CD14-positive monocyte (primary cell): ENCODE results near the gene NSD1. TPM values are rescaled to one million over a fixed set of nuclear protein-coding genes. Genes with fewer than 3 reads are reported as not detected.
A peak's percentile ranks its signal among the peaks of the same experiment; 100 is the strongest.

ENCODE experiments used
- DNase-seq, 3 donors: peaks; one replicate each; pipeline ENCODE4 v3.0.0-alpha.2; 2011 to 2022
- H2AFZ ChIP-seq: 2 replicates; pipeline ENCODE4 v1.6.0; 2012; ENCODE audit warnings: mild to moderate bottlenecking, low read depth, low read length, inconsistent platforms; ENCODE audit not compliant: insufficient read depth, poor library complexity, severe bottlenecking
- H3K27ac ChIP-seq, 2 donors: 1 replicate in 1 of 2; 2 replicates in 1 of 2; pipeline ENCODE4 v1.5.1; 2012 to 2013; ENCODE audit warnings: low read length in 2 of 2, control low read depth in 1 of 2, inconsistent platforms in 1 of 2, low read depth in 1 of 2, mild to moderate bottlenecking in 1 of 2
- H3K27me3 ChIP-seq, 2 donors: one replicate each; pipeline versions ENCODE4 v1.6.0 to v1.6.1; 2011 to 2013; ENCODE audit warnings: low read length in 2 of 2; ENCODE audit not compliant: control insufficient read depth in 2 of 2, insufficient read depth in 2 of 2
- H3K36me3 ChIP-seq, 2 donors: replicated peaks in 1 of 2; 1 replicate in 1 of 2; 2 replicates in 1 of 2; pipeline versions ENCODE4 v1.5.1 to v1.6.1; 2012 to 2013; ENCODE audit warnings: low read length in 2 of 2, control low read depth in 1 of 2, inconsistent platforms in 1 of 2, mild to moderate bottlenecking in 1 of 2; ENCODE audit not compliant: insufficient read depth in 2 of 2, control insufficient read depth in 1 of 2
- H3K4me1 ChIP-seq, 2 donors: 1 replicate in 1 of 2; 2 replicates in 1 of 2; pipeline versions ENCODE4 v1.5.1 to v1.6.1; 2012 to 2013; ENCODE audit warnings: low read length in 2 of 2, control low read depth in 1 of 2, inconsistent platforms in 1 of 2, mild to moderate bottlenecking in 1 of 2, moderate library complexity in 1 of 2; ENCODE audit not compliant: insufficient read depth in 2 of 2, control insufficient read depth in 1 of 2
- H3K4me2 ChIP-seq: replicated peaks from 2 replicates; pipeline ENCODE3; 2012; ENCODE audit warnings: low read length, moderate library complexity, mild to moderate bottlenecking; ENCODE audit not compliant: poor library complexity, severe bottlenecking; ENCODE audit errors: extremely low read depth
- H3K4me3 ChIP-seq, 3 experiments: fragments of 200-600 bp in 1 of 3; sonication (generic) in 1 of 3; replicated peaks in 1 of 3; 1 replicate in 2 of 3; 2 replicates in 1 of 3; pipeline ENCODE4 v1.5.1; 2011 to 2013; ENCODE audit warnings: low read length in 3 of 3, mild to moderate bottlenecking in 3 of 3, control low read depth in 2 of 3, low read depth in 2 of 3, inconsistent platforms in 1 of 3, moderate library complexity in 1 of 3
- H3K79me2 ChIP-seq: 2 replicates; pipeline ENCODE4 v1.6.0; 2012; ENCODE audit warnings: mild to moderate bottlenecking, control low read depth, inconsistent platforms, low read length, moderate library complexity; ENCODE audit not compliant: insufficient read depth
- H3K9ac ChIP-seq: 2 replicates; pipeline ENCODE4 v1.6.0; 2017; ENCODE audit warnings: low read length, mild to moderate bottlenecking; ENCODE audit not compliant: insufficient read depth, poor library complexity, severe bottlenecking
- H3K9me3 ChIP-seq, 2 donors: replicated peaks in 1 of 2; 1 replicate in 1 of 2; 2 replicates in 1 of 2; pipeline versions ENCODE4 v1.5.1 to v1.6.1; 2012 to 2013; ENCODE audit warnings: low read length in 2 of 2, control low read depth in 1 of 2; ENCODE audit not compliant: control insufficient read depth in 1 of 2, insufficient read depth in 1 of 2
- H4K20me1 ChIP-seq: 2 replicates; pipeline ENCODE4 v1.6.0; 2012; ENCODE audit warnings: mild to moderate bottlenecking, low read length, control low read depth, moderate library complexity; ENCODE audit not compliant: insufficient read depth
- H3K27ac Mint-ChIP-seq, 7 donors: one replicate each; pipeline ENCODE4 v1.8.0; 2020; ENCODE audit warnings: mild to moderate bottlenecking in 7 of 7, mixed read lengths in 7 of 7, moderate library complexity in 6 of 7, inconsistent platforms in 2 of 7
- H3K27me3 Mint-ChIP-seq, 3 donors: one replicate each; pipeline ENCODE4 v1.8.0; 2021 to 2022; ENCODE audit warnings: low read depth in 3 of 3, mild to moderate bottlenecking in 3 of 3, mixed read lengths in 3 of 3, moderate library complexity in 3 of 3, inconsistent platforms in 1 of 3
- H3K36me3 Mint-ChIP-seq, 2 donors: one replicate each; pipeline ENCODE4 v1.8.0; 2020; ENCODE audit warnings: mixed read lengths in 2 of 2, inconsistent platforms in 1 of 2, mild to moderate bottlenecking in 1 of 2
- H3K4me1 Mint-ChIP-seq: one replicate; pipeline ENCODE4 v1.8.0; 2020; ENCODE audit warnings: mild to moderate bottlenecking, mixed read lengths
- H3K4me3 Mint-ChIP-seq, 2 donors: one replicate each; pipeline ENCODE4 v1.8.0; 2020; ENCODE audit warnings: mild to moderate bottlenecking in 2 of 2, mixed read lengths in 2 of 2, moderate library complexity in 1 of 2
- H3K9me3 Mint-ChIP-seq, 7 donors: one replicate each; pipeline ENCODE4 v1.8.0; 2020 to 2022; ENCODE audit warnings: mixed read lengths in 7 of 7, mild to moderate bottlenecking in 6 of 7, moderate library complexity in 6 of 7, inconsistent platforms in 2 of 7
- WGBS: methylation state at CpG from one replicate; pipeline ENCODE4 v1.1.5; 2013; ENCODE audit warnings: missing lambda C conversion rate; ENCODE audit not compliant: insufficient coverage; 5-methylcytosine and 5-hydroxymethylcytosine counted together
- intact Hi-C, 2 donors: fragments of 100-400 bp; cut with micrococcal nuclease; formaldehyde crosslinking; loops; one replicate each; pipeline versions ENCODE4 v1.15.0 to v1.15.1; 2023
- polyA plus RNA-seq, 3 donors: library from polyadenylated mRNA; depleted of rRNA in 1 of 3; unstranded in 2 of 3; stranded (reverse) in 1 of 3; fragments of 300-500 nt in 2 of 3; fragments of >200 nt in 1 of 3; fragmentation: Illumina TruSeq in 2 of 3; gene quantifications; 1 replicate in 2 of 3; 2 replicates in 1 of 3; pipeline ENCODE4 v1.2.3, GENCODE V29; 2012 to 2021
- TF ChIP-seq, protein P1 (sequence below): fragments of 200-600 bp; IDR thresholded peaks from one replicate; pipeline ENCODE4 v1.8.0; 2022; ENCODE audit warnings: antibody characterized with exemption, mild to moderate bottlenecking

Gene NSD1
- polyA plus RNA-seq, 3 donors = 12.6 to 31.9 (median 19.0) TPM

GRCh38 chr5:177171961-177172360 is 38.4 kb downstream of the NSD1 start:
- no CpG with 5 or more reads among the region's 2 CpGs for WGBS
- Histone ChIP-seq H3K4me2 (no peak overlapping the region), H3K27ac (no peak overlapping the region), H3K4me3 (no peak overlapping the region), H3K9me3 (no peaks in the 10 kb centered on the region), H2AFZ (no peak overlapping the region), H4K20me1 (peaks cover 100% of the 10 kb centered on the region), H3K27me3 (no peaks in the 10 kb centered on the region), H3K9ac (no peak overlapping the region), H3K4me1 (no peaks in the 10 kb centered on the region), H3K79me2 (peaks cover 95% of the 10 kb centered on the region), H3K36me3 (peaks cover 22 to 52% of the 10 kb centered on the region in 2 donors)
- Mint-ChIP-seq H3K27ac (peak overlapping the region in 1 of 7 donors; percentile 32), H3K9me3 (no peaks in the 10 kb centered on the region), H3K27me3 (no peaks in the 10 kb centered on the region), H3K4me3 (no peak overlapping the region), H3K36me3 (peaks cover 30 to 66% of the 10 kb centered on the region in 2 donors), H3K4me1 (peaks cover 2% of the 10 kb centered on the region)
- TF ChIP-seq, protein P1, sequence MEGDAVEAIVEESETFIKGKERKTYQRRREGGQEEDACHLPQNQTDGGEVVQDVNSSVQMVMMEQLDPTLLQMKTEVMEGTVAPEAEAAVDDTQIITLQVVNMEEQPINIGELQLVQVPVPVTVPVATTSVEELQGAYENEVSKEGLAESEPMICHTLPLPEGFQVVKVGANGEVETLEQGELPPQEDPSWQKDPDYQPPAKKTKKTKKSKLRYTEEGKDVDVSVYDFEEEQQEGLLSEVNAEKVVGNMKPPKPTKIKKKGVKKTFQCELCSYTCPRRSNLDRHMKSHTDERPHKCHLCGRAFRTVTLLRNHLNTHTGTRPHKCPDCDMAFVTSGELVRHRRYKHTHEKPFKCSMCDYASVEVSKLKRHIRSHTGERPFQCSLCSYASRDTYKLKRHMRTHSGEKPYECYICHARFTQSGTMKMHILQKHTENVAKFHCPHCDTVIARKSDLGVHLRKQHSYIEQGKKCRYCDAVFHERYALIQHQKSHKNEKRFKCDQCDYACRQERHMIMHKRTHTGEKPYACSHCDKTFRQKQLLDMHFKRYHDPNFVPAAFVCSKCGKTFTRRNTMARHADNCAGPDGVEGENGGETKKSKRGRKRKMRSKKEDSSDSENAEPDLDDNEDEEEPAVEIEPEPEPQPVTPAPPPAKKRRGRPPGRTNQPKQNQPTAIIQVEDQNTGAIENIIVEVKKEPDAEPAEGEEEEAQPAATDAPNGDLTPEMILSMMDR = no peak
- intact Hi-C loops = no loop called here
- DNase-seq = no peak

- H3K4me1 ChIP-seq = no peaks in the 10 kb centered on the region
- H3K4me1 Mint-ChIP-seq = peaks cover 2% of the 10 kb centered on the region
- intact Hi-C loops = no loop called here
- H3K36me3 ChIP-seq = peaks cover 11 to 42% of the 10 kb centered on the region in 2 donors
- no peak overlapping the region for H3K4me2 ChIP-seq
- WGBS = 100% methylated on average over 2 of the region's 4 CpGs
- peaks cover 0 to 2% (median 0%) of the 10 kb centered on the region in 3 donors for H3K27me3 Mint-ChIP-seq
- peaks cover 93% of the 10 kb centered on the region for H4K20me1 ChIP-seq
- H3K4me3 ChIP-seq = no peak overlapping the region
- no peak overlapping the region for H3K4me3 Mint-ChIP-seq
- TF ChIP-seq, protein P1 = no peak
- H3K9me3 Mint-ChIP-seq = no peaks in the 10 kb centered on the region
- no peak for DNase-seq
- no peak overlapping the region for H3K9ac ChIP-seq
- peaks cover 21 to 46% of the 10 kb centered on the region in 2 donors for H3K36me3 Mint-ChIP-seq
- no peaks in the 10 kb centered on the region for H3K9me3 ChIP-seq
- no peak overlapping the region for H3K27ac ChIP-seq
- peaks cover 97% of the 10 kb centered on the region for H3K79me2 ChIP-seq
- no peak overlapping the region for H3K27ac Mint-ChIP-seq
- no peak overlapping the region for H2AFZ ChIP-seq
- no peaks in the 10 kb centered on the region for H3K27me3 ChIP-seq
Measured at GRCh38 chr5:177175336-177175735, 41.8 kb downstream of the NSD1 start.
